H9 (cell line): ENCODE data around the gene CAVIN4. TPM values are rescaled to one million over a fixed set of nuclear protein-coding genes. Genes with fewer than 3 reads are reported as not detected.

Source experiments
- DNase-seq: peaks from one replicate; pipeline ENCODE4 v3.0.0-alpha.2; 2017
- H2AFZ ChIP-seq: one replicate; pipeline ENCODE4 v1.6.1; 2013; ENCODE audit warnings: mild to moderate bottlenecking, low read length, control low read depth, moderate library complexity
- H2AK5ac ChIP-seq: 2 replicates; pipeline ENCODE4 v1.6.1; 2013; ENCODE audit warnings: low read length, control low read depth, mixed read lengths; ENCODE audit not compliant: insufficient read length
- H2BK120ac ChIP-seq: one replicate; pipeline ENCODE4 v1.6.1; 2013; ENCODE audit warnings: low read depth, mild to moderate bottlenecking, low read length, control low read depth, inconsistent platforms; ENCODE audit not compliant: poor library complexity, severe bottlenecking
- H2BK12ac ChIP-seq: 2 replicates; pipeline ENCODE4 v1.6.1; 2013; ENCODE audit warnings: low read length, control low read depth, mixed read lengths, low read depth; ENCODE audit not compliant: insufficient read length
- H2BK15ac ChIP-seq: 2 replicates; pipeline ENCODE4 v1.6.1; 2013; ENCODE audit warnings: low read depth, low read length, control low read depth
- H2BK20ac ChIP-seq: one replicate; pipeline ENCODE4 v1.6.1; 2013; ENCODE audit warnings: low read depth, mild to moderate bottlenecking, low read length, control low read depth, inconsistent platforms; ENCODE audit not compliant: poor library complexity, severe bottlenecking
- H2BK5ac ChIP-seq: 2 replicates; pipeline ENCODE4 v1.6.1; 2013; ENCODE audit warnings: low read length, control low read depth, mixed read lengths; ENCODE audit not compliant: insufficient read length
- H3K14ac ChIP-seq: 2 replicates; pipeline ENCODE4 v1.6.1; 2013; ENCODE audit warnings: low read length, control low read depth; ENCODE audit not compliant: insufficient read depth
- H3K18ac ChIP-seq: 2 replicates; pipeline ENCODE4 v1.6.1; 2013; ENCODE audit warnings: low read depth, mild to moderate bottlenecking, mixed read lengths, low read length, control low read depth; ENCODE audit not compliant: insufficient read length
- H3K23ac ChIP-seq: 2 replicates; pipeline ENCODE4 v1.6.1; 2013; ENCODE audit warnings: low read length, control low read depth, mixed read lengths, low read depth; ENCODE audit not compliant: insufficient read length
- H3K23me2 ChIP-seq: 2 replicates; pipeline ENCODE4 v1.6.1; 2013; ENCODE audit warnings: low read depth, mild to moderate bottlenecking, mixed read lengths, low read length, control low read depth; ENCODE audit not compliant: insufficient read length, poor library complexity, severe bottlenecking
- H3K27ac ChIP-seq: 2 replicates; pipeline ENCODE4 v1.5.1; 2013; ENCODE audit warnings: low read length, control low read depth, mixed read lengths, low read depth; ENCODE audit not compliant: insufficient read length
- H3K27me3 ChIP-seq: 2 replicates; pipeline ENCODE4 v1.6.1; 2013; ENCODE audit warnings: low read length, control low read depth, inconsistent platforms; ENCODE audit not compliant: insufficient read depth
- H3K4ac ChIP-seq: 2 replicates; pipeline ENCODE4 v1.6.1; 2013; ENCODE audit warnings: low read depth, mild to moderate bottlenecking, control low read depth, inconsistent platforms, low read length, moderate library complexity
- H3K4me1 ChIP-seq: 2 replicates; pipeline ENCODE4 v1.6.1; 2013; ENCODE audit warnings: low read length, control low read depth, inconsistent platforms; ENCODE audit not compliant: insufficient read depth
- H3K4me2 ChIP-seq: 2 replicates; pipeline ENCODE4 v1.6.1; 2013; ENCODE audit warnings: low read length, control low read depth, mixed read lengths; ENCODE audit not compliant: insufficient read length, insufficient read depth
- H3K56ac ChIP-seq: 2 replicates; pipeline ENCODE4 v1.6.1; 2013; ENCODE audit warnings: low read depth, mild to moderate bottlenecking, mixed read lengths, low read length, control low read depth; ENCODE audit not compliant: insufficient read length
- H3K79me1 ChIP-seq: 2 replicates; pipeline ENCODE4 v1.6.1; 2013; ENCODE audit warnings: low read depth, mild to moderate bottlenecking, moderate library complexity, low read length, control low read depth, inconsistent platforms; ENCODE audit not compliant: insufficient read depth, poor library complexity, severe bottlenecking
- H3K79me2 ChIP-seq: 2 replicates; pipeline ENCODE4 v1.6.1; 2013; ENCODE audit warnings: low read length, control low read depth, inconsistent platforms; ENCODE audit not compliant: insufficient read depth
- H3K9ac ChIP-seq: 2 replicates; pipeline ENCODE4 v1.6.1; 2013; ENCODE audit warnings: low read length, control low read depth, mixed read lengths; ENCODE audit not compliant: insufficient read length; ENCODE audit errors: extremely low read depth
- H3K9me3 ChIP-seq: one replicate; pipeline ENCODE4 v1.6.1; 2013; ENCODE audit warnings: low read depth, low read length, inconsistent platforms; ENCODE audit not compliant: control insufficient read depth
- H3T11ph ChIP-seq: one replicate; pipeline ENCODE4 v1.6.1; 2013; ENCODE audit warnings: mild to moderate bottlenecking, low read length, control low read depth, inconsistent platforms
- H4K20me1 ChIP-seq: one replicate; pipeline ENCODE4 v1.6.1; 2013; ENCODE audit not compliant: control insufficient read depth, insufficient read length, insufficient read depth
- H4K5ac ChIP-seq: 2 replicates; pipeline ENCODE4 v1.6.1; 2013; ENCODE audit warnings: low read depth, mild to moderate bottlenecking, mixed read lengths, low read length, control low read depth; ENCODE audit not compliant: insufficient read length
- H4K8ac ChIP-seq: replicated peaks from 2 replicates; pipeline ENCODE4 v1.6.1; 2013; ENCODE audit warnings: low read length, control low read depth, mixed read lengths, low read depth; ENCODE audit not compliant: insufficient read length
- H4K91ac ChIP-seq: 2 replicates; pipeline ENCODE4 v1.6.1; 2013; ENCODE audit warnings: low read depth, mild to moderate bottlenecking, moderate library complexity, mixed read lengths, low read length, control low read depth; ENCODE audit not compliant: insufficient read length
- H3K27ac Mint-ChIP-seq, 3 experiments: 2 replicates in 2 of 3; 3 replicates in 1 of 3; pipeline ENCODE4 v1.8.0; 2020 to 2021; ENCODE audit warnings: mixed read lengths in 3 of 3, mild to moderate bottlenecking in 1 of 3, moderate library complexity in 1 of 3
- H3K27me3 Mint-ChIP-seq: 2 replicates; pipeline ENCODE4 v1.8.0; 2021; ENCODE audit warnings: low read depth, mild to moderate bottlenecking, moderate library complexity, mixed read lengths
- H3K36me3 Mint-ChIP-seq, 3 experiments: 2 replicates in 2 of 3; 3 replicates in 1 of 3; pipeline ENCODE4 v1.8.0; 2020 to 2021; ENCODE audit warnings: low read depth in 3 of 3, mixed read lengths in 3 of 3; ENCODE audit not compliant: insufficient read depth in 1 of 3
- H3K4me1 Mint-ChIP-seq, 2 experiments: 2 replicates each; pipeline ENCODE4 v1.8.0; 2020; ENCODE audit warnings: mixed read lengths in 2 of 2
- H3K4me3 Mint-ChIP-seq, 2 experiments: 2 replicates in 1 of 2; 3 replicates in 1 of 2; pipeline ENCODE4 v1.8.0; 2020 to 2021; ENCODE audit warnings: mild to moderate bottlenecking in 2 of 2, mixed read lengths in 2 of 2, moderate library complexity in 1 of 2
- H3K9me3 Mint-ChIP-seq, 2 experiments: 2 replicates in 1 of 2; 3 replicates in 1 of 2; pipeline ENCODE4 v1.8.0; 2020; ENCODE audit warnings: mild to moderate bottlenecking in 2 of 2, mixed read lengths in 2 of 2, moderate library complexity in 1 of 2
- WGBS: extraction: QIAGEN DNeasy Blood & Tissue Kit; methylation state at CpG from one replicate; pipeline ENCODE4 v1.1.7; 2013; ENCODE audit warnings: missing lambda C conversion rate, low lambda C conversion rate, mixed read lengths; ENCODE audit not compliant: insufficient read length; ENCODE audit errors: extremely low coverage; 5-methylcytosine and 5-hydroxymethylcytosine counted together
- total RNA-seq: library from RNA; stranded (reverse); gene quantifications from 2 replicates; pipeline ENCODE4 v1.2.1, GENCODE V29; 2021
- TF ChIP-seq, protein P1 (sequence below): fragments of 200-600 bp; sonication (generic); conservative IDR thresholded peaks from 3 replicates; pipeline ENCODE4 v1.8.0; 2021; ENCODE audit warnings: antibody characterized with exemption, mild to moderate bottlenecking

The CAVIN4 gene
- total RNA-seq, 1 experiment from 2014 or later = 7.3 TPM

DNA sequence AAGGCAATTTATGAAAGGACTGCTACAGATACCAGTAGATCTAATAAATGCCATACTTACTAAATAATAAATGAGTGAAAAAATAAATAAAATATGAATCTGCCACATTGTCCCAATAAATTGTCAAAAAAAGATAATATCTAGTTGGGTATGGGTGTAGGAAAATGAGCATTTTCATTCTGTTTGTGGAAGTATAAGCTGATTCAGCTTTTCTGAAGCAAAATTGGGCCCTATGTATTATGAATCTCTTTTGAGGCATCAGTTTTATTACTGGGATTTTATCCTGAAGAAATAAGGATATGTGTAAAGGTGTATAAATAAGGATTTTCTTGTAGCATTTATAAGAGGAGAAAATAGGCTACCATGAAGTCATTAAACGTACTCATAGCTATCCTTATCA lies 46.1 kb downstream of the CAVIN4 start:
- H4K91ac ChIP-seq = no peak overlapping the region
- TF ChIP-seq, protein P1, sequence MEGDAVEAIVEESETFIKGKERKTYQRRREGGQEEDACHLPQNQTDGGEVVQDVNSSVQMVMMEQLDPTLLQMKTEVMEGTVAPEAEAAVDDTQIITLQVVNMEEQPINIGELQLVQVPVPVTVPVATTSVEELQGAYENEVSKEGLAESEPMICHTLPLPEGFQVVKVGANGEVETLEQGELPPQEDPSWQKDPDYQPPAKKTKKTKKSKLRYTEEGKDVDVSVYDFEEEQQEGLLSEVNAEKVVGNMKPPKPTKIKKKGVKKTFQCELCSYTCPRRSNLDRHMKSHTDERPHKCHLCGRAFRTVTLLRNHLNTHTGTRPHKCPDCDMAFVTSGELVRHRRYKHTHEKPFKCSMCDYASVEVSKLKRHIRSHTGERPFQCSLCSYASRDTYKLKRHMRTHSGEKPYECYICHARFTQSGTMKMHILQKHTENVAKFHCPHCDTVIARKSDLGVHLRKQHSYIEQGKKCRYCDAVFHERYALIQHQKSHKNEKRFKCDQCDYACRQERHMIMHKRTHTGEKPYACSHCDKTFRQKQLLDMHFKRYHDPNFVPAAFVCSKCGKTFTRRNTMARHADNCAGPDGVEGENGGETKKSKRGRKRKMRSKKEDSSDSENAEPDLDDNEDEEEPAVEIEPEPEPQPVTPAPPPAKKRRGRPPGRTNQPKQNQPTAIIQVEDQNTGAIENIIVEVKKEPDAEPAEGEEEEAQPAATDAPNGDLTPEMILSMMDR = no peak
- no peak overlapping the region for H2AFZ ChIP-seq
- no peak overlapping the region for H2BK5ac ChIP-seq
- H2BK20ac ChIP-seq = no peak overlapping the region
- no peak overlapping the region for H3K56ac ChIP-seq
- no peak overlapping the region for H4K5ac ChIP-seq
- no peaks in the 10 kb centered on the region for H3K27me3 Mint-ChIP-seq
- H3K9me3 ChIP-seq = no peaks in the 10 kb centered on the region
- no CpG with 5 or more reads among the region's 1 CpG for WGBS
- no peak overlapping the region for H2AK5ac ChIP-seq
- H3K27ac ChIP-seq = no peak overlapping the region
- no peak overlapping the region for H3K14ac ChIP-seq
- H3T11ph ChIP-seq = no peak overlapping the region
- no peaks in the 10 kb centered on the region for H3K27me3 ChIP-seq
- no peak overlapping the region for H2BK12ac ChIP-seq
- no peaks in the 10 kb centered on the region for H3K23me2 ChIP-seq
- H3K9me3 Mint-ChIP-seq = peaks cover 2 to 6% of the 10 kb centered on the region in 2 experiments; a peak in 3 of 5 replicates
- peaks cover 0 to 6% (median 0%) of the 10 kb centered on the region in 3 experiments; a peak in 1 of 7 replicates for H3K36me3 Mint-ChIP-seq
- no peak overlapping the region for H3K23ac ChIP-seq
- no peaks in the 10 kb centered on the region for H3K79me2 ChIP-seq
- H3K18ac ChIP-seq = no peak overlapping the region
- H3K4me1 ChIP-seq = no peaks in the 10 kb centered on the region
- no peak for DNase-seq
- no peaks in the 10 kb centered on the region for H4K20me1 ChIP-seq
- no peak overlapping the region for H2BK15ac ChIP-seq
- H2BK120ac ChIP-seq = no peak overlapping the region
- no peak overlapping the region for H4K8ac ChIP-seq
- H3K9ac ChIP-seq = no peak overlapping the region
- H3K4me1 Mint-ChIP-seq = peaks cover 0 to 3% of the 10 kb centered on the region in 2 experiments; a peak in 1 of 4 replicates
- no peaks in the 10 kb centered on the region for H3K79me1 ChIP-seq
- no peak overlapping the region for H3K27ac Mint-ChIP-seq
- H3K4me3 Mint-ChIP-seq = no peak overlapping the region
- no peak overlapping the region for H3K4ac ChIP-seq
- H3K4me2 ChIP-seq = no peak overlapping the region
